Measurements from ENCODE around the gene JPT1. TPM values are rescaled to one million over a fixed set of nuclear protein-coding genes. Genes with fewer than 3 reads are reported as not detected.
A peak's percentile ranks its signal among the peaks of the same experiment; 100 is the strongest.
"Not testable (repeated sequence)": the region's sequence is repeated elsewhere in the genome, so short reads cannot be mapped to it uniquely, and the experiment has no call there.

The JPT1 gene
- polyA plus RNA-seq, 3 donors = 79.8 to 83.9 (median 83.4) TPM

GRCh38 chr17:75130632-75131277 is 23.6 kb downstream of the JPT1 start:
- DNase-seq (ENCODE audit: low read depth in 3 of 3, low spot score in 2 of 3) = peak in 1 of 3 donors; percentile 29

GRCh38 chr17:75130059-75130631 is 24.2 kb downstream of the JPT1 start:
- DNase-seq (ENCODE audit: low read depth in 3 of 3, low spot score in 2 of 3) = no peak

GRCh38 chr17:75129576-75129975 is 24.7 kb downstream of the JPT1 start:
- no peak for DNase-seq (ENCODE audit: low read depth in 3 of 3, low spot score in 2 of 3)

- no peak for DNase-seq (ENCODE audit: low read depth in 3 of 3, low spot score in 2 of 3)
Observed at GRCh38 chr17:75128694-75129505, 25.4 kb downstream of the JPT1 start.

DNA sequence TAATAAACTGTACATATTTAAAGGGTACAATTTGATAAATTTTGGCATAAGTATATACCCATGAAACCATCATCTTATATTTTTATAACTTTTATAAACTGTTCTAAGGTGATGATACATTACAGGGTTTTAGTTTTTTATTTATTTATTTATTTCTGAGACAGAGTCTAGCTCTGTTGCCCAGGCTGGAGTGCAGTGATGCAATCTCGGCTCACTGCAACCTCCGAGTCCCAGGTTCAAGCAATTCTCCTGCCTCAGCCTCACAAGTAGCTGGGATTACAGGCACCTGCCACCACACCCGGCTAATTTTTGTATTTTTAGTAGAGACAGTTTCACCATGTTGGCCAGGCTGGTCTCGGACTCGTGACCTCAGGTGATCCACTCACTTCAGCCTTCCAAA is 26.4 kb downstream of the JPT1 start:
- not testable (repeated sequence) for DNase-seq (ENCODE audit: low read depth in 3 of 3, low spot score in 2 of 3)

GRCh38 chr17:75126954-75127353 is 27.4 kb downstream of the JPT1 start:
- no peak for DNase-seq (ENCODE audit: low read depth in 3 of 3, low spot score in 2 of 3)

GRCh38 chr17:75125984-75126383 is 28.3 kb downstream of the JPT1 start:
- DNase-seq (ENCODE audit: low read depth in 3 of 3, low spot score in 2 of 3) = no peak

- DNase-seq (ENCODE audit: low read depth in 3 of 3, low spot score in 2 of 3) = no peak
Observed at GRCh38 chr17:75124819-75125162, 29.5 kb downstream of the JPT1 start.

DNA sequence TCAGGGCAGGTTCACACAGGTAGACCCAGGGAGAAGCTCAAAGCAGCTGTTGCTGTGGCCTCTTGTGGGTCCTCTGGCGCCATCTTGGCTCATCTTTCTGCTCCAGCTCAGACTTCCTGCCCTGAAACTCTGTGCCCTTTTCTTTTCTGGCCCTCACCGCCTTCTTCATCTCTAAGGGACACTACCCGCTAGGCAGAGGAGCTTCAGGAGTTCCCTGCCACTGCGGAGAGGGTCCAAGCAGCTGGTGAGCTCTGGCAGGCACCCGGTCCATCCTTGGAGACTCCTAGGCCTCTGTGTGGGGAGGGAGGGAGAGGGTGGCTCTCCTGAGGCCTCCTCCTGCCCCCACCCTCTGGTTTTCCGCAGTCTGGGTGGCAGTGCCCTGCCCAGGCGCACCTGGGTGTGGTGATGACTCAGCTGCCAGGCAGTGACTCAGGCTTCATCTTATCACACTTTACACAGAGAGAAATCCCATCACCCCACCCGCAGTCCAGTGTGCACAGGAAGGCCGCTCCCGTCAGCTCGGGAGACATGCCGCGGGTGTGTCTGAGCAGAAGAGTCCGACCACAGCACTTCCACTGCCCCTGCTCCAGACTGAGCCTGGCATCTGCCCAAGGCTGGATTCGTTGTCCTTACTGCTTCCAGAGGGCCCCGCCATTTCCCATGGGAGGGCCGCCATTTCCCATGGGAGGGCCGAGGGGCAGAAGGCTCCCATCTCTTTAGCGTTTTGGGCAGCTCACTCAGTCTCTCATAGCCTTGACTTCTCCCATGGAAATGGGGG is 30.1 kb downstream of the JPT1 start:
- DNase-seq (ENCODE audit: low read depth in 3 of 3, low spot score in 2 of 3) = no peak

- no peak for DNase-seq (ENCODE audit: low read depth in 3 of 3, low spot score in 2 of 3)
Observed at GRCh38 chr17:75118307-75118706, 36.0 kb downstream of the JPT1 start.

GRCh38 chr17:75116737-75117136 is 37.6 kb downstream of the JPT1 start:
- no peak for DNase-seq (ENCODE audit: low read depth in 3 of 3, low spot score in 2 of 3)

GRCh38 chr17:75115555-75115954 is 38.8 kb downstream of the JPT1 start:
- no peak for DNase-seq (ENCODE audit: low read depth in 3 of 3, low spot score in 2 of 3)

- DNase-seq (ENCODE audit: low read depth in 3 of 3, low spot score in 2 of 3) = no peak
Observed at GRCh38 chr17:75114552-75115314, 39.6 kb downstream of the JPT1 start.

DNA sequence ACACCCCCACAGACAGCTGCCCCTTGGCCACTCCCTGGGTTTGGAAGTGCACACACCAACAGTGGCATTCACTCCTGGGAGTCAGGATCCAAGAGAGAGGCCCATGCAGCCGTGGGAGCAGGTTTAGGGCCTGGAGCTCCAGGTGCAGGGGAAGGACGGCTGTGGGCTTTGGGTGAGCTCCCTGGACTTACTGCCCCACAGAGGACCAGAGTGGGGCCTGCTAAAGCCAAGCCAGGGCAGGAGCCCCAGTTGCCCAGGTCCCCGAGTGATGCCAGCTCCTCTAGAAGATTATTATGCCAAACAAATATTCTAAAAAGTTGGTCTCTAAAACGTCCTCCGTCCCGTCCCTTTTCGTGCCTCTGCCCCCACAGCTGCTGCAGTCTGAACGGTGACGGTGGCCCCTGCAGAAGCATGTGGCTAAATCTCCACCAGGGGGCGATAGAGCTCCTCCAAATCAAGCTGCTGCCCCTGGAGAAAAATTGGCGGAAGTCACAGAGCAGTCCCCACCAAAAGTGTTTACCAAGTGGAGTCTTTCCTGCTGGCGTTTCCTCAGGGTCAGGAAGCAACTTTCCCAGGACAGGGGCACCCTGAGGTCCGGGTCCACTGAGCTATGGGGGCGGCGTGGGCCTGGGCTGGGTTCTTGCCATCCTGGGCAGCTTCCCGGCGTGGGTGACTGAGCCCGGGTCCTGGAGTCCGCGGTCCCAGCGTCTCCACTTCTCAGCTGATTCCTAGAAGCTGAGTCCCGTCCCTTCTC is 40.3 kb downstream of the JPT1 start:
- DNase-seq (ENCODE audit: low read depth in 3 of 3, low spot score in 2 of 3) = peak; percentile 89 to 91 (median 90)

GRCh38 chr17:75111777-75112335 is 42.5 kb downstream of the JPT1 start:
- DNase-seq (ENCODE audit: low read depth in 3 of 3, low spot score in 2 of 3) = no peak

DNA sequence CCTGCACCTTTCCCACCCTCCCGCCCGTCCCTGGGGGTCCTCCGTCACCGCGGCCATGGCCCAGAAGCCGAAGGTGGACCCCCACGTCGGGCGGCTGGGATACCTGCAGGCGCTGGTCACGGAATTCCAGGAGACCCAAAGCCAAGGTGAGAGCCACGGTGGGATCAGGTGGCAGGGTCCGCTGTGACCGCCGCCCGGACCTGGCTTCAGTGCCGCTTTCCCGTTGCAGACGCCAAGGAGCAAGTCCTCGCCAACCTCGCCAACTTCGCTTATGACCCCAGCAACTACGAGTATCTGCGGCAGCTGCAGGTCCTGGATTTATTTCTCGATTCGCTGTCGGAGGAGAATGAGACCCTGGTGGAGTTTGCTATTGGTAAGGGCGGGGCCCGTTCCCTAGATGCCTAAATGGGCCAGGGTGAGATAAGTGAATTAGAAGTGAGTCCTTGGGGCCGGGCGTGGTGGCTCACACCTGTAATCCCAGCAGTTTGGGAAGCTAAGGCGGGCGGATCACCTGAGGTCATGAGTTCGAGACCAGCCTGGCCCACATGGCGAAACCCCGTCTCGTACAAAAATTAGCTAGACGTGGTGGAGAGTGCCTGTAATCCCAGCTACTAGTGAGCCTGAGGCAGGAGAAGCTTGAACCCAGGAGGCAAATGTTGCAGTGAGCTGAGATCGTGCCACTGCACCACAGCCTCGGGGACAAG is 43.9 kb downstream of the JPT1 start:
- no peak for DNase-seq (ENCODE audit: low read depth in 3 of 3, low spot score in 2 of 3)

DNA sequence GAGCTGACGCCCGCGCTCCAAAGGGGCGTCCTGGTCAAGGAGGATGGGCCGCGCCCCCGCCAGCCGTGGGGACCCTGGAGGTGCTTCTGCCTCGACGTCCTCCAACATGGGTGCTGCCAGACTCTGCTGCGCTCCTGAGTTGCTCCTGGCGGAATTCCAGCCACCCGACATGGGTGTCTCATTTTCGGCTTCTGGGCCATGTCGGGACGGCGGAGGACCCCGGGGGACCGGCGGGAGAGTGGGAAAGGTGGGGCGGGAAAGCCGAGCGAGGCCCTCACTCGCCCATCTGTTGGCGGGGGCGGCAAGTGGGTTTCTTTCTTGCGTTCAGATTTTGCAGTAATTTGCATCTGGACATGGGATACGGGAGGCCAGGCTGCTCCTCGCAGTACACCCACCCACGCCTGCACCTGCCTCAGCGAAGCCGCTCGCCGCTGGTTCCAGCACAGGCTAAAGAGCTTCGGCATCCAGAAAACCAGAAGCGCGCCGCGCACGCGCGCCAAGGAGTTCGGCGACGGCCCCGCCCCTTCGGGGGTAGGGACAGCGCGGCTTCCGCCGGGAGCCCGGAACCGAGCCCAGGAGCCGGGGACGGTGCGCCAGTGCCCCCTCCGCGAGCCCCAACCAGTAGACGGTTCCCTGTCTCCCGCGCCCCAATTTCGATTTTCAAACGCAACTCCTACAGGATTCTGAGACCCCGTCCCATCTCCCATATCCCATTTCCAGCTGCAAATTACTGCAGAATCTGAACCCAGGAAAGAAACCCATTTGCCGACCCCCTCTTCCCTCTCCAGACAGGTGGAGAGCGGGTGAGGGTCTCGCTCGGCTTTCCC is 44.7 kb downstream of the JPT1 start, which contains the start of gene ARMC7:
Gene ARMC7 (plus strand): TSS at position 563 of the 827 bp plus-strand sequence. CDS start 320 bp downstream, outside the sequence.
- no peak for DNase-seq (ENCODE audit: low read depth in 3 of 3, low spot score in 2 of 3)

DNA sequence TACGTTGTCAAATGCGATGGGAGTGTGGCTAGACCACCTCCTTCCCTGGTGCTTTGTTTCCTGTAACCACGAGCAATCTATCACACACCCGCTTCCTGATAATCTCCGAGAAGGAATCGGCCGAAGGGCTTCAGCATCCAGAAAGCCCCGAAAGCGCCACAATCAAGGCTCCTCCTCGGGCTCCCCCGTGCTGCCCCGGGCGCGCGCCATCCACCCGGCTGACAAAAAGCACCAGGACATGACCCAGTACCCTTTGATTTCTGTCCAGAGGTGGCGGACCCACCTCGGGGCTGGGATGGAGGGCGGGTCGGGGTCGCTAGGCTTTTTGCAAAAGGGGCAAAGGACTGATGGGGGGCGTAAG is 45.3 kb downstream of the JPT1 start:
- DNase-seq (ENCODE audit: low read depth in 3 of 3, low spot score in 2 of 3) = no peak
